GM21447 (cell line): Measurements from ENCODE around the gene STEEP1.
"Not testable (repeated sequence)": the region's sequence is repeated elsewhere in the genome, so short reads cannot be mapped to it uniquely, and the experiment has no call there.

Experiments used
- ATAC-seq: cut with Tn5 transposase; IDR thresholded peaks from one replicate; pipeline ENCODE4 v1.9.1; 2021; ENCODE audit not compliant: unreplicated experiment

The STEEP1 gene

GRCh38 chrX:119537487-119537886 lies 27.7 kb downstream of the STEEP1 start:
- ATAC-seq = no peak

- ATAC-seq = no peak
Observed at GRCh38 chrX:119529345-119530276, 35.6 kb downstream of the STEEP1 start.

- no peak for ATAC-seq
Observed at GRCh38 chrX:119523664-119524184, 41.5 kb downstream of the STEEP1 start.

GRCh38 chrX:119521246-119521645 lies 44.0 kb downstream of the STEEP1 start:
- ATAC-seq = no peak

GRCh38 chrX:119518371-119518770 lies 46.8 kb downstream of the STEEP1 start:
- no peak for ATAC-seq

- peak; percentile 83 for ATAC-seq
Observed at GRCh38 chrX:119516157-119516702, 49.0 kb downstream of the STEEP1 start.

GRCh38 chrX:119512146-119512800 lies 52.9 kb downstream of the STEEP1 start:
- no peak for ATAC-seq

- ATAC-seq = no peak
Observed at GRCh38 chrX:119507206-119507605, 58.0 kb downstream of the STEEP1 start.

GRCh38 chrX:119505945-119506344 lies 59.3 kb downstream of the STEEP1 start:
- no peak for ATAC-seq

GRCh38 chrX:119505145-119505544 lies 60.1 kb downstream of the STEEP1 start:
- not testable (repeated sequence) for ATAC-seq

GRCh38 chrX:119503484-119503861 lies 61.7 kb downstream of the STEEP1 start:
- no peak for ATAC-seq

- no peak for ATAC-seq
Observed at GRCh38 chrX:119502727-119503483, 62.3 kb downstream of the STEEP1 start.

GRCh38 chrX:119501511-119502148 lies 63.6 kb downstream of the STEEP1 start:
- no peak for ATAC-seq

GRCh38 chrX:119500061-119500800 lies 65.0 kb downstream of the STEEP1 start:
- ATAC-seq = no peak

GRCh38 chrX:119497185-119497584 lies 68.0 kb downstream of the STEEP1 start:
- no peak for ATAC-seq

- ATAC-seq = no peak
Observed at GRCh38 chrX:119495734-119496726, 69.2 kb downstream of the STEEP1 start.

GRCh38 chrX:119493851-119494495 lies 71.2 kb downstream of the STEEP1 start:
- ATAC-seq = not testable (repeated sequence)

GRCh38 chrX:119492463-119492862 lies 72.7 kb downstream of the STEEP1 start:
- no peak for ATAC-seq
